Endodermal cell (in vitro differentiated cells): ENCODE results near the gene COL5A3. TPM values are rescaled to one million over a fixed set of nuclear protein-coding genes. Genes with fewer than 3 reads are reported as not detected.
A peak's percentile ranks its signal among the peaks of the same experiment; 100 is the strongest.

ENCODE experiments used
- DNase-seq: peaks from one replicate; pipeline ENCODE4 v3.0.0-alpha.2; 2017
- H3K27ac ChIP-seq: 2 replicates; pipeline ENCODE4 v1.5.1; 2013; ENCODE audit warnings: mild to moderate bottlenecking, low read depth, low read length, moderate library complexity
- H3K27me3 ChIP-seq: 2 replicates; pipeline ENCODE4 v1.6.1; 2013; ENCODE audit warnings: mild to moderate bottlenecking, low read length, moderate library complexity; ENCODE audit not compliant: insufficient read depth, control insufficient read depth, poor library complexity, severe bottlenecking
- H3K36me3 ChIP-seq: 2 replicates; pipeline ENCODE4 v1.7.0; 2013; ENCODE audit warnings: mild to moderate bottlenecking, low read length, moderate library complexity; ENCODE audit not compliant: control insufficient read depth, insufficient read depth
- H3K4me1 ChIP-seq: one replicate; pipeline ENCODE4 v1.7.0; 2013; ENCODE audit warnings: low read length; ENCODE audit not compliant: control insufficient read depth, insufficient read depth
- H3K4me3 ChIP-seq: 2 replicates; pipeline ENCODE4 v1.5.1; 2013; ENCODE audit warnings: mild to moderate bottlenecking, low read length, moderate library complexity
- H3K9ac ChIP-seq: 2 replicates; pipeline ENCODE4 v1.6.1; 2013; ENCODE audit warnings: mild to moderate bottlenecking, low read length, moderate library complexity; ENCODE audit not compliant: poor library complexity, severe bottlenecking; ENCODE audit errors: extremely low read depth
- H3K9me3 ChIP-seq: 2 replicates; pipeline ENCODE4 v1.6.1; 2013; ENCODE audit warnings: mild to moderate bottlenecking, low read length, moderate library complexity; ENCODE audit not compliant: control insufficient read depth
- H3K27ac Mint-ChIP-seq: 2 replicates; pipeline ENCODE4 v1.8.0; 2020; ENCODE audit warnings: mixed read lengths
- H3K27me3 Mint-ChIP-seq: 2 replicates; pipeline ENCODE4 v1.8.0; 2021; ENCODE audit warnings: mild to moderate bottlenecking, mixed read lengths; ENCODE audit not compliant: insufficient read depth
- H3K36me3 Mint-ChIP-seq: 2 replicates; pipeline ENCODE4 v1.8.0; 2020; ENCODE audit warnings: low read depth, mixed read lengths
- H3K4me1 Mint-ChIP-seq: 2 replicates; pipeline ENCODE4 v1.8.0; 2020; ENCODE audit warnings: mixed read lengths
- H3K4me3 Mint-ChIP-seq: 2 replicates; pipeline ENCODE4 v1.8.0; 2020; ENCODE audit warnings: mild to moderate bottlenecking, moderate library complexity, mixed read lengths
- H3K9me3 Mint-ChIP-seq: 2 replicates; pipeline ENCODE4 v1.8.0; 2020; ENCODE audit warnings: mild to moderate bottlenecking, mixed read lengths
- WGBS, 2 experiments: methylation state at CpG; one replicate each; pipeline versions ENCODE4 v1.1.5 to v1.1.7; 2013; ENCODE audit warnings: missing lambda C conversion rate in 2 of 2, mixed read lengths in 1 of 2; ENCODE audit not compliant: insufficient coverage in 1 of 2, insufficient read length in 1 of 2; 5-methylcytosine and 5-hydroxymethylcytosine counted together
- total RNA-seq, 2 donors: library from RNA; stranded (reverse); fragmentation: NEBNext Ultra II Directional in 1 of 2; extraction: Animal tissue kit (Norgen Biotek cat#: 25700) in 1 of 2; gene quantifications; 2 replicates in 1 of 2; 3 replicates in 1 of 2; pipeline ENCODE4 v1.2.1, GENCODE V29; 2021
- TF ChIP-seq, protein P1 (sequence below): fragments of 200-600 bp; sonication (generic); conservative IDR thresholded peaks from 2 replicates; pipeline ENCODE4 v1.5.0; 2021; ENCODE audit warnings: antibody characterized with exemption, mild to moderate bottlenecking

Gene COL5A3
- total RNA-seq, 2 donors from 2014 or later: 0.04 TPM; not detected in 1

GRCh38 chr19:9934132-9934950, 76.0 kb downstream of the COL5A3 start:
- Histone ChIP-seq H3K4me3 (no peak overlapping the region), H3K27ac (no peak overlapping the region), H3K27me3 (peaks cover 20% of the 10 kb centered on the region), H3K9ac (no peak overlapping the region), H3K9me3 (no peaks in the 10 kb centered on the region), H3K36me3 (no peaks in the 10 kb centered on the region), H3K4me1 (no peaks in the 10 kb centered on the region)
- peaks cover 33% of the 10 kb centered on the region for H3K27me3 Mint-ChIP-seq
- peaks cover 14% of the 10 kb centered on the region for H3K4me1 Mint-ChIP-seq
- TF ChIP-seq, protein P1, sequence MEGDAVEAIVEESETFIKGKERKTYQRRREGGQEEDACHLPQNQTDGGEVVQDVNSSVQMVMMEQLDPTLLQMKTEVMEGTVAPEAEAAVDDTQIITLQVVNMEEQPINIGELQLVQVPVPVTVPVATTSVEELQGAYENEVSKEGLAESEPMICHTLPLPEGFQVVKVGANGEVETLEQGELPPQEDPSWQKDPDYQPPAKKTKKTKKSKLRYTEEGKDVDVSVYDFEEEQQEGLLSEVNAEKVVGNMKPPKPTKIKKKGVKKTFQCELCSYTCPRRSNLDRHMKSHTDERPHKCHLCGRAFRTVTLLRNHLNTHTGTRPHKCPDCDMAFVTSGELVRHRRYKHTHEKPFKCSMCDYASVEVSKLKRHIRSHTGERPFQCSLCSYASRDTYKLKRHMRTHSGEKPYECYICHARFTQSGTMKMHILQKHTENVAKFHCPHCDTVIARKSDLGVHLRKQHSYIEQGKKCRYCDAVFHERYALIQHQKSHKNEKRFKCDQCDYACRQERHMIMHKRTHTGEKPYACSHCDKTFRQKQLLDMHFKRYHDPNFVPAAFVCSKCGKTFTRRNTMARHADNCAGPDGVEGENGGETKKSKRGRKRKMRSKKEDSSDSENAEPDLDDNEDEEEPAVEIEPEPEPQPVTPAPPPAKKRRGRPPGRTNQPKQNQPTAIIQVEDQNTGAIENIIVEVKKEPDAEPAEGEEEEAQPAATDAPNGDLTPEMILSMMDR: peak; percentile 97
- H3K4me3 Mint-ChIP-seq: peak overlapping the region; percentile 76
- 22 to 59% methylated on average over 2 to 22 of the region's 23 CpGs for WGBS, 2 experiments
- no peaks in the 10 kb centered on the region for H3K9me3 Mint-ChIP-seq
- H3K36me3 Mint-ChIP-seq: no peaks in the 10 kb centered on the region
- H3K27ac Mint-ChIP-seq: no peak overlapping the region
- DNase-seq: peak; percentile 97

DNA sequence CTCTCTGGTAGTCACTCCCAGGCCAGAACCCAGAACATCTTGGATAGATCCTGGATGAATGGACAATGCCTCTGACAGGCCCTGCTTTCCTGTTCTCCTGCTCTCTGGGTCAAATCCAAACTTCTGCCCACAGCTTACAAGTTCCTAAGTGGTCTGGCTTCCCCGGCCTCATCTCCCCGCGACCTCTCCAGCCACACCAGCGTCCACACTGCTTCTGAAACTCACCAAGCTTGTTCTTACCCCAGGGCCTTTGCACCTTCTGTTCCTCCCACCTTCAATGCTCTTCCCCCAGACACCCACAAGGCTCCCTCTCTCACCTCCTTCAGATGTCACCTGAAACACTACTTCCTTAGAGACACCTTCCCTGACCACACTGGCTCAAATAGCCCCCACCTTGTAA, 77.5 kb downstream of the COL5A3 start:
- Mint-ChIP-seq H3K27me3 (peaks cover 30% of the 10 kb centered on the region), H3K36me3 (no peaks in the 10 kb centered on the region), H3K4me1 (peaks cover 14% of the 10 kb centered on the region), H3K4me3 (no peak overlapping the region), H3K27ac (no peak overlapping the region), H3K9me3 (no peaks in the 10 kb centered on the region)
- Histone ChIP-seq H3K9me3 (no peaks in the 10 kb centered on the region), H3K27me3 (peaks cover 20% of the 10 kb centered on the region), H3K4me3 (no peak overlapping the region), H3K4me1 (no peaks in the 10 kb centered on the region), H3K27ac (no peak overlapping the region), H3K36me3 (no peaks in the 10 kb centered on the region), H3K9ac (no peak overlapping the region)
- 94 to 100% methylated on average over 1 to 4 of the region's 4 CpGs for WGBS, 2 experiments
- no peak for DNase-seq
- TF ChIP-seq, protein P1: no peak

GRCh38 chr19:9931629-9932028, 78.7 kb downstream of the COL5A3 start:
- Histone ChIP-seq H3K27ac (no peak overlapping the region), H3K36me3 (no peaks in the 10 kb centered on the region), H3K27me3 (peaks cover 14% of the 10 kb centered on the region), H3K9ac (no peak overlapping the region), H3K4me3 (no peak overlapping the region), H3K4me1 (no peaks in the 10 kb centered on the region), H3K9me3 (no peaks in the 10 kb centered on the region)
- Mint-ChIP-seq H3K9me3 (no peaks in the 10 kb centered on the region), H3K36me3 (peaks cover 2% of the 10 kb centered on the region), H3K27ac (no peak overlapping the region), H3K4me3 (no peak overlapping the region), H3K4me1 (peaks cover 14% of the 10 kb centered on the region), H3K27me3 (peaks cover 21% of the 10 kb centered on the region)
- DNase-seq: no peak
- 100% methylated on average over 1 of the region's 1 CpG; no CpG with 5 or more reads in 1 of the 2 experiments for WGBS, 2 experiments
- TF ChIP-seq, protein P1: no peak
